PC-9 (cell line): ENCODE results near the gene MRPL34. TPM values are rescaled to one million over a fixed set of nuclear protein-coding genes. Genes with fewer than 3 reads are reported as not detected.

ENCODE experiments used
- BruUV-seq: library from RNA; stranded (reverse); fragments of 400-500 nt; replicated peaks from 2 replicates; lab custom pipeline; 2021; lab: Mats Ljungman, UMichigan
- CTCF ChIA-PET: fragments of 300-600 bp; sonication (Branson Sonifier 250); formaldehyde crosslinking; loops from one replicate; lab custom pipeline; 2022; ENCODE audit warnings: antibody characterized with exemption; lab: Charles Lee
- POLR2A ChIA-PET: fragments of 300-600 bp; sonication (Branson Sonifier 250); formaldehyde crosslinking; loops from one replicate; lab custom pipeline; 2022; ENCODE audit warnings: antibody characterized with exemption; ENCODE audit not compliant: unreplicated experiment; lab: Charles Lee
- DNase-seq, 2 experiments: peaks; one replicate each; pipeline versions ENCODE4 v3.0.0 to v3.0.0-alpha.2; 2015 to 2022; ENCODE audit warnings: mixed read lengths in 1 of 2
- H2AFZ ChIP-seq: fragments of 200-600 bp; sonication (generic); 2 replicates; pipeline ENCODE4 v1.8.1; 2017; ENCODE audit warnings: antibody characterized with exemption
- H3F3A ChIP-seq: fragments of 200-600 bp; sonication (generic); 2 replicates; pipeline ENCODE4 v1.8.1; 2017; ENCODE audit warnings: antibody characterized with exemption, mild to moderate bottlenecking, low read depth; ENCODE audit not compliant: insufficient read depth
- H3K27ac ChIP-seq: fragments of 200-600 bp; sonication (generic); 2 replicates; pipeline ENCODE4 v1.6.1; 2016; ENCODE audit warnings: mixed run types
- H3K27me3 ChIP-seq: fragments of 200-600 bp; sonication (generic); 2 replicates; pipeline ENCODE4 v1.6.1; 2016; ENCODE audit warnings: low read depth, mixed run types; ENCODE audit not compliant: insufficient read depth
- H3K36me3 ChIP-seq: fragments of 200-600 bp; sonication (generic); 2 replicates; pipeline ENCODE4 v1.6.1; 2016; ENCODE audit warnings: low read depth, mixed run types
- H3K4me1 ChIP-seq: fragments of 200-600 bp; sonication (generic); replicated peaks from 2 replicates; pipeline ENCODE4 v1.6.1; 2016; ENCODE audit warnings: mixed run types; ENCODE audit not compliant: insufficient read depth
- H3K4me2 ChIP-seq: fragments of 200-600 bp; sonication (generic); 2 replicates; pipeline ENCODE4 v1.6.1; 2017; ENCODE audit warnings: mixed run types
- H3K4me3 ChIP-seq: fragments of 200-600 bp; sonication (generic); 2 replicates; pipeline ENCODE4 v1.6.1; 2016; ENCODE audit warnings: mixed run types
- H3K79me2 ChIP-seq: fragments of 200-600 bp; sonication (generic); 2 replicates; pipeline ENCODE4 v1.6.1; 2017; ENCODE audit warnings: low read depth, mixed run types
- H3K9me2 ChIP-seq: fragments of 200-600 bp; sonication (generic); 2 replicates; pipeline ENCODE4 v1.8.1; 2017; ENCODE audit warnings: mild to moderate bottlenecking; ENCODE audit not compliant: insufficient read depth
- H3K9me3 ChIP-seq: fragments of 200-600 bp; sonication (generic); 2 replicates; pipeline ENCODE4 v1.8.1; 2016; ENCODE audit warnings: low read depth; ENCODE audit not compliant: insufficient read depth
- H4K20me1 ChIP-seq: fragments of 200-600 bp; sonication (generic); 2 replicates; pipeline ENCODE4 v1.8.1; 2017; ENCODE audit not compliant: insufficient read depth
- EZH2 ChIP-seq: fragments of 200-600 bp; sonication (generic); IDR thresholded peaks from 2 replicates; pipeline ENCODE4 v1.8.0; 2017; ENCODE audit warnings: antibody characterized with exemption, low read depth
- intact Hi-C: fragments of 100-400 bp; cut with micrococcal nuclease; formaldehyde crosslinking; loops from one replicate; pipeline ENCODE4 v1.10.0; 2022; ENCODE audit not compliant: unreplicated experiment
- total RNA-seq: library from RNA; stranded (reverse); gene quantifications from 2 replicates; pipeline ENCODE4 v1.2.3, GENCODE V29; 2021
- TF ChIP-seq, protein P1 (sequence below): fragments of 200-600 bp; sonication (generic); conservative IDR thresholded peaks from 2 replicates; pipeline ENCODE4 v1.6.1; 2017; ENCODE audit warnings: mixed run types, antibody characterized with exemption, mild to moderate bottlenecking, moderate library complexity

The MRPL34 gene
- total RNA-seq, 1 experiment from 2014 or later = 64.8 TPM

DNA sequence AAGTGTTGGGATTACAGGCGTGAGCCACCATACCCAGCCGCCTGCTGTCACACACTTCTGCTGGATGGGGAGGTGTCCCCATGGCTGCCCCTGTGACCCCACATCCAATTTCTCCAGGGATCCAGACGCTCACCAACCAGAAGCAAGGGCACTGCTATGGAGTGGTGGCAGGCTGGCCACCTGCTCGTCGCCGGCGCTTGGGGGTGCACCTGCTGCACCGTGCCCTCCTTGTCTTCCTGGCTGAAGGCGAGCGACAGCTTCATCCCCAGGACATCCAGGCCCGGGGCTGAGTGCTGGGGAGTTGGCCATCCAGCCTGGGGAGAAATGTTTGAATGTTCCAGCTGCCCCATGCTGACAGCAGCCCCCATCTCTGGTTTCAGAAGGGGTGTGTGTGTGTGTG lies 19.4 kb upstream of the MRPL34 start:
- no peak overlapping the region for H2AFZ ChIP-seq
- H3K9me2 ChIP-seq = no peaks in the 10 kb centered on the region
- intact Hi-C loops = no loop called here
- H3K36me3 ChIP-seq = no peaks in the 10 kb centered on the region
- H3K4me3 ChIP-seq = no peak overlapping the region
- no peak overlapping the region for H3K27ac ChIP-seq
- no peak for TF ChIP-seq EZH2
- TF ChIP-seq, protein P1, sequence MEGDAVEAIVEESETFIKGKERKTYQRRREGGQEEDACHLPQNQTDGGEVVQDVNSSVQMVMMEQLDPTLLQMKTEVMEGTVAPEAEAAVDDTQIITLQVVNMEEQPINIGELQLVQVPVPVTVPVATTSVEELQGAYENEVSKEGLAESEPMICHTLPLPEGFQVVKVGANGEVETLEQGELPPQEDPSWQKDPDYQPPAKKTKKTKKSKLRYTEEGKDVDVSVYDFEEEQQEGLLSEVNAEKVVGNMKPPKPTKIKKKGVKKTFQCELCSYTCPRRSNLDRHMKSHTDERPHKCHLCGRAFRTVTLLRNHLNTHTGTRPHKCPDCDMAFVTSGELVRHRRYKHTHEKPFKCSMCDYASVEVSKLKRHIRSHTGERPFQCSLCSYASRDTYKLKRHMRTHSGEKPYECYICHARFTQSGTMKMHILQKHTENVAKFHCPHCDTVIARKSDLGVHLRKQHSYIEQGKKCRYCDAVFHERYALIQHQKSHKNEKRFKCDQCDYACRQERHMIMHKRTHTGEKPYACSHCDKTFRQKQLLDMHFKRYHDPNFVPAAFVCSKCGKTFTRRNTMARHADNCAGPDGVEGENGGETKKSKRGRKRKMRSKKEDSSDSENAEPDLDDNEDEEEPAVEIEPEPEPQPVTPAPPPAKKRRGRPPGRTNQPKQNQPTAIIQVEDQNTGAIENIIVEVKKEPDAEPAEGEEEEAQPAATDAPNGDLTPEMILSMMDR = no peak
- no TSS peak for BruUV-seq
- peaks cover 14% of the 10 kb centered on the region for H3F3A ChIP-seq
- H3K9me3 ChIP-seq = no peaks in the 10 kb centered on the region
- no peaks in the 10 kb centered on the region for H4K20me1 ChIP-seq
- H3K79me2 ChIP-seq = no peaks in the 10 kb centered on the region
- no peaks in the 10 kb centered on the region for H3K4me1 ChIP-seq
- ChIA-PET POLR2A (no interaction called here), CTCF (no interaction called here)
- H3K27me3 ChIP-seq = no peaks in the 10 kb centered on the region
- no peak overlapping the region for H3K4me2 ChIP-seq
- DNase-seq = peak in 1 of 2 experiments; percentile 32

DNA sequence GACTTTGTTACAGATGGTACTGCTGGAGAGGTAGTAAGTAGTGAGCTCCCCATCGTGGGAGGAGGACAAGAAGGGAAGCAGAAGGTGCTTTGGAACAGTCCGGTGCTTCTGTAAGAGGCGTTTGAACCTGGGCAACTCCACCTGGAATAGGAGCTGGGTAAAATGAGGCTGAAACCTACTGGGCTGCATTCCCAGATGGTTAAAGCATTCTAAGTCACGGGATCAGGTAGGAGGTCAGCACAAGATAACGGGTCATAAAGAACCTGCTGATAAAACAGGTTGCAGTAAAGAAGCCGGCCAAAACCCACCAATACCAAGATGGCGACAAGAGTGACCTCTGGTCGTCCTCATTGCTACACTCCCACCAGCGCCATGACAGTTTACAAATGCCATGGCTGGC lies 18.9 kb upstream of the MRPL34 start:
- POLR2A ChIA-PET = no interaction called here
- intact Hi-C loops = no loop called here

DNA sequence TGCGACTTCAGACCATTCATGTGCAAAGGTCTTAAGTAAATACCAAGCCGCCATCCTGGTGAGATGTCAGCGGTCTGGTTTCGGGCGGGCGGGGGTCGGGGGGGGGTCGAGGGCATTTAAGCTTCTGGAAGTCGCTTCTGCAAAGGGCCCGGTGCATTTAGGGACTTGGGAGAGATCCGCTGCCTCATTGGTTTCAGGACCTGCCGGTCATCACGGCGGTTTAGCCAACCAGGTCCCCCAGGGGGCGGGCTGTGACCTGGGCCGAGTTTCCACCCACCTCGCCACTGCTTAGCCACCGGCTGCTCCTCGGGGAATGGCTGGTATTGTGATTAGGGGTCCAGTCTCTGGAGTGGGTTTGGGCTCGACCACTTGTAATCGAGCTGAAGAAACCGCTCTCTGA lies 16.2 kb upstream of the MRPL34 start:
- no peak overlapping the region for H2AFZ ChIP-seq
- no peaks in the 10 kb centered on the region for H3K9me2 ChIP-seq
- intact Hi-C loops = no loop called here
- H3K79me2 ChIP-seq = peaks cover 10% of the 10 kb centered on the region
- H3K9me3 ChIP-seq = no peaks in the 10 kb centered on the region
- CTCF ChIA-PET = no interaction called here
- no peaks in the 10 kb centered on the region for H4K20me1 ChIP-seq
- H3K4me1 ChIP-seq = peaks cover 15% of the 10 kb centered on the region; the same call in 1 of the 2 replicates
- POLR2A ChIA-PET = no interaction called here
- DNase-seq = peak in 1 of 2 experiments; percentile 31
- H3K4me3 ChIP-seq = no peak overlapping the region
- H3K4me2 ChIP-seq = no peak overlapping the region
- H3K27me3 ChIP-seq = no peaks in the 10 kb centered on the region
- no peak overlapping the region for H3K27ac ChIP-seq
- H3F3A ChIP-seq = peaks cover 26% of the 10 kb centered on the region
- no peaks in the 10 kb centered on the region; the same call in 1 of the 2 replicates for H3K36me3 ChIP-seq
- TF ChIP-seq, protein P1 = no peak; the same call in 1 of the 2 replicates
- TF ChIP-seq EZH2 = no peak
- BruUV-seq = no TSS peak

More for the DNA sequence above, 18.9 kb upstream of the MRPL34 start:
- CTCF ChIA-PET = no interaction called here
- Histone ChIP-seq H3K36me3 (no peaks in the 10 kb centered on the region), H3K9me3 (no peaks in the 10 kb centered on the region), H3K27me3 (no peaks in the 10 kb centered on the region), H3K4me1 (peaks cover 1% of the 10 kb centered on the region; the same call in 1 of the 2 replicates), H3K4me2 (no peak overlapping the region), H3K4me3 (no peak overlapping the region), H3K27ac (no peak overlapping the region), H4K20me1 (no peaks in the 10 kb centered on the region), H3K9me2 (no peaks in the 10 kb centered on the region), H2AFZ (no peak overlapping the region), H3F3A (peaks cover 12% of the 10 kb centered on the region; the same call in 1 of the 2 replicates), H3K79me2 (no peaks in the 10 kb centered on the region)
- no peak for TF ChIP-seq EZH2
- TF ChIP-seq, protein P1 = no peak
- BruUV-seq = no TSS peak
- DNase-seq = peak in 1 of 2 experiments; percentile 30
